ENCODE results near the gene RASAL3. TPM values are rescaled to one million over a fixed set of nuclear protein-coding genes. Genes with fewer than 3 reads are reported as not detected.

The RASAL3 gene
- total RNA-seq, 1 experiment from 2014 or later: not detected

GRCh38 chr19:15455996-15456395 is 8.3 kb downstream of the RASAL3 start:
- TF ChIP-seq EZH2 (IDR thresholded peaks at IDR 0.05; ENCODE audit: low read length, unreplicated experiment) (no peak), EZH2phosphoT487 (IDR thresholded peaks at IDR 0.05; ENCODE audit: borderline replicate concordance, low read length) (no peak), CTCF (conservative IDR thresholded peaks at IDR 0.05; ENCODE audit: low read depth, low read length) (no peak)
- no peaks in the 10 kb centered on the region for H4K20me1 ChIP-seq (ENCODE audit: low read length)
- H3K4me3 ChIP-seq (ENCODE audit: low read length): no peak overlapping the region
- no peaks in the 10 kb centered on the region for H3K9me2 ChIP-seq (replicated peaks; ENCODE audit: low read length)
- H3K9me3 ChIP-seq (ENCODE audit: low read length): no peaks in the 10 kb centered on the region
- no peak overlapping the region for H3K9ac ChIP-seq (ENCODE audit: low read length)
- no TSS peak for BruUV-seq (replicated peaks)
- no peaks in the 10 kb centered on the region for H3F3A ChIP-seq (ENCODE audit: low read length, unreplicated experiment)
- no peak for DNase-seq
- H3K4me1 ChIP-seq (ENCODE audit: insufficient read depth, low read length): peaks cover 16% of the 10 kb centered on the region; the same call in 1 of the 2 replicates
- no peaks in the 10 kb centered on the region for H3K79me2 ChIP-seq (ENCODE audit: low read length)
- H3K27ac ChIP-seq (ENCODE audit: low read length): no peak overlapping the region
- no peaks in the 10 kb centered on the region for H3K36me3 ChIP-seq (ENCODE audit: low read depth, low read length)
- intact Hi-C loops (cut with micrococcal nuclease): loop anchor here (10.0 kb wide), 1 partner anchor 99 kb away; no protein-coding TSS in a partner anchor
- H2AFZ ChIP-seq (ENCODE audit: low read length): no peak overlapping the region
- POLR2A ChIA-PET (ENCODE audit: unreplicated experiment): no interaction called here
- no peak for ATAC-seq
- H3K4me2 ChIP-seq (ENCODE audit: low read length): no peak overlapping the region
- CTCF ChIA-PET: no interaction called here
- peaks cover 16% of the 10 kb centered on the region for H3K27me3 ChIP-seq (ENCODE audit: low read length)

GRCh38 chr19:15453906-15454860 is 10.2 kb downstream of the RASAL3 start:
- H2AFZ ChIP-seq (ENCODE audit: low read length): no peak overlapping the region
- H3K79me2 ChIP-seq (ENCODE audit: low read length): no peaks in the 10 kb centered on the region
- H3K27ac ChIP-seq (ENCODE audit: low read length): no peak overlapping the region
- H3K4me3 ChIP-seq (ENCODE audit: low read length): no peak overlapping the region
- no TSS peak for BruUV-seq (replicated peaks)
- no peak for TF ChIP-seq EZH2phosphoT487 (IDR thresholded peaks at IDR 0.05; ENCODE audit: borderline replicate concordance, low read length)
- TF ChIP-seq CTCF (conservative IDR thresholded peaks at IDR 0.05; ENCODE audit: low read depth, low read length): peak; percentile 46; the same call in 1 of the 2 replicates
- H3K9me2 ChIP-seq (replicated peaks; ENCODE audit: low read length): 0 out of 2 replicates have a peak, but pooled peaks cover 4% of the 10 kb centered on the region
- H3K9me3 ChIP-seq (ENCODE audit: low read length): no peaks in the 10 kb centered on the region
- no peak overlapping the region for H3K9ac ChIP-seq (ENCODE audit: low read length)
- CTCF ChIA-PET: no interaction called here
- no peak overlapping the region for H3K4me2 ChIP-seq (ENCODE audit: low read length)
- H3K27me3 ChIP-seq (ENCODE audit: low read length): peaks cover 16% of the 10 kb centered on the region
- ATAC-seq (no peak), DNase-seq (no peak)
- POLR2A ChIA-PET (ENCODE audit: unreplicated experiment): no interaction called here
- intact Hi-C loops (cut with micrococcal nuclease): loop anchor here (10.0 kb wide), 1 partner anchor 101 kb away; no protein-coding TSS in a partner anchor
- H3K36me3 ChIP-seq (ENCODE audit: low read depth, low read length): no peaks in the 10 kb centered on the region
- H3K4me1 ChIP-seq (ENCODE audit: insufficient read depth, low read length): peaks cover 17% of the 10 kb centered on the region; the same call in 1 of the 2 replicates
- no peaks in the 10 kb centered on the region for H4K20me1 ChIP-seq (ENCODE audit: low read length)
- no peaks in the 10 kb centered on the region for H3F3A ChIP-seq (ENCODE audit: low read length, unreplicated experiment)

Measured in PC-3 (cell line).